ENCODE data around the gene DPYSL3. TPM values are rescaled to one million over a fixed set of nuclear protein-coding genes. Genes with fewer than 3 reads are reported as not detected.
A peak's percentile ranks its signal among the peaks of the same experiment; 100 is the strongest.

Gene DPYSL3
- total and polyA plus RNA-seq, 2 donors (not counting 3 experiments of a cell fraction or from before 2014, with no cell fraction given) = 80.3 to 146 TPM

DNA sequence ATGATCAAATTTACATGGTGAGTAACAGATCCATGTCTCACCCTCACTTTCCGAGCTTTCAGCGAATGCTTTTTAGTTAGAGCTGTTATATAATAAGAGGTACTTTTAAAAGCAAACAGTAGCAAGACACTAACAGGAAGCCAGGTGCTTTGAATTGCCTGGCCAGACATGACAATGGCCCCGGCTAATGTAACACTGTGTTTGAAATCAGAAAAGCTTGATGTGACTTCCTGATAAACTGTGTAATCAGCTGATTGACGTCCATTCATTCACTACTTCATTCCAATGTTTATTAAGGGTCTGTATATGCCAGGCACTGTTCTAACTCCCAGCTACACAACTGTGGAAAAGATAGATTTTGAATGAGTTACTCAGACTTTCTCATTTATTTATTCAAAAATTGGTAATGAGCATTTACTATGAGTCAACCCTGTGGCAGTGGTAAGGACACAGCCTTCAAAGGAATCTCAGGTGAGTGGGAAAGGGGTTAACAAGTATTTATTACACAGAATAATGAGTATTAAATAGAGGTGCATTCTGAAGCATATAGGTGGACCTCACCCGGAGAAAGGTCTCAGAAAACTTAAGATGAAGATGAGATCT lies 26.6 kb downstream of the DPYSL3 start:
- Histone ChIP-seq H3K9me1 (replicated peaks; ENCODE audit: control insufficient read depth, extremely low read depth, insufficient read depth, low read length) (no peaks in the 10 kb centered on the region), H3K9me3 (replicated peaks; ENCODE audit: control insufficient read depth, insufficient read depth, low read length) (no peaks in the 10 kb centered on the region), H3K27me3 (ENCODE audit: control insufficient read depth in 2 of 2, insufficient read depth in 2 of 2, low read length in 2 of 2) (no peaks in the 10 kb centered on the region), H3K4me1 (ENCODE audit: control insufficient read depth, extremely low read depth, insufficient read depth, low read length) (peaks cover 84% of the 10 kb centered on the region), H3K4me3 (replicated peaks in 1 of 3; ENCODE audit: insufficient read depth in 1 of 3, low read depth in 1 of 3, low read length in 3 of 3) (no peak overlapping the region), H3K9ac (replicated peaks; ENCODE audit: extremely low read depth, insufficient read depth, low read length) (peak overlapping the region; percentile 82), H3K79me2 (ENCODE audit: control insufficient read depth, insufficient read depth, low read length) (peaks cover 50% of the 10 kb centered on the region), H3K4me2 (ENCODE audit: insufficient read depth, low read length) (peak overlapping the region; percentile 2), H3K27ac (ENCODE audit: insufficient read depth, low read depth, low read length) (peak overlapping the region; percentile 98), H3K36me3 (ENCODE audit: control insufficient read depth in 2 of 2, extremely low read depth in 1 of 2, insufficient read depth in 2 of 2, low read length in 2 of 2) (no peaks in the 10 kb centered on the region), H4K20me1 (replicated peaks; ENCODE audit: control insufficient read depth, extremely low read depth, insufficient read depth, low read length) (no peaks in the 10 kb centered on the region), H2AFZ (ENCODE audit: low read depth, low read length) (no peak overlapping the region)
- TF ChIP-seq MYC (IDR thresholded peaks at IDR 0.05; ENCODE audit: low read depth, low read length) = no peak
- TF ChIP-seq JUN (IDR thresholded peaks at IDR 0.05; ENCODE audit: borderline replicate concordance, insufficient read depth, insufficient read length, low read depth) = no peak
- no peak for TF ChIP-seq GATA2 (IDR thresholded peaks at IDR 0.05; ENCODE audit: insufficient read depth, insufficient read length, low read depth, low read length)
- no peak for TF ChIP-seq POLR2AphosphoS5 (IDR thresholded peaks at IDR 0.05; ENCODE audit: insufficient read depth, low read depth, low read length)
- no peak for TF ChIP-seq EZH2 (IDR thresholded peaks at IDR 0.05; ENCODE audit: borderline replicate concordance, low read depth, low read length, severe bottlenecking)
- TF ChIP-seq, protein P1, sequence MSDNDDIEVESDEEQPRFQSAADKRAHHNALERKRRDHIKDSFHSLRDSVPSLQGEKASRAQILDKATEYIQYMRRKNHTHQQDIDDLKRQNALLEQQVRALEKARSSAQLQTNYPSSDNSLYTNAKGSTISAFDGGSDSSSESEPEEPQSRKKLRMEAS (IDR thresholded peaks at IDR 0.05; ENCODE audit: insufficient read depth, insufficient read length) = no peak
- TF ChIP-seq, protein P2, sequence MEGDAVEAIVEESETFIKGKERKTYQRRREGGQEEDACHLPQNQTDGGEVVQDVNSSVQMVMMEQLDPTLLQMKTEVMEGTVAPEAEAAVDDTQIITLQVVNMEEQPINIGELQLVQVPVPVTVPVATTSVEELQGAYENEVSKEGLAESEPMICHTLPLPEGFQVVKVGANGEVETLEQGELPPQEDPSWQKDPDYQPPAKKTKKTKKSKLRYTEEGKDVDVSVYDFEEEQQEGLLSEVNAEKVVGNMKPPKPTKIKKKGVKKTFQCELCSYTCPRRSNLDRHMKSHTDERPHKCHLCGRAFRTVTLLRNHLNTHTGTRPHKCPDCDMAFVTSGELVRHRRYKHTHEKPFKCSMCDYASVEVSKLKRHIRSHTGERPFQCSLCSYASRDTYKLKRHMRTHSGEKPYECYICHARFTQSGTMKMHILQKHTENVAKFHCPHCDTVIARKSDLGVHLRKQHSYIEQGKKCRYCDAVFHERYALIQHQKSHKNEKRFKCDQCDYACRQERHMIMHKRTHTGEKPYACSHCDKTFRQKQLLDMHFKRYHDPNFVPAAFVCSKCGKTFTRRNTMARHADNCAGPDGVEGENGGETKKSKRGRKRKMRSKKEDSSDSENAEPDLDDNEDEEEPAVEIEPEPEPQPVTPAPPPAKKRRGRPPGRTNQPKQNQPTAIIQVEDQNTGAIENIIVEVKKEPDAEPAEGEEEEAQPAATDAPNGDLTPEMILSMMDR (IDR thresholded peaks at IDR 0.05; ENCODE audit: extremely low read depth in 1 of 2, insufficient read depth in 1 of 2, low read depth in 1 of 2, low read length in 2 of 2) = no peak
- no peak for TF ChIP-seq FOS (IDR thresholded peaks at IDR 0.05; ENCODE audit: borderline replicate concordance, insufficient read depth, low read length)
- no peak for TF ChIP-seq POLR2A (IDR thresholded peaks at IDR 0.05; ENCODE audit: low read depth, low read length)
- CTCF ChIA-PET = interaction anchor here (1.0 to 4.6 kb wide), 11 partner anchors 14 to 95 kb away, joined by 3 to 23 read pairs (median 10); partner anchors contain the start of gene DPYSL3
- intact Hi-C loops (cut with micrococcal nuclease) = loop anchor here (10.0 kb wide), 1 partner anchor 902 kb away; the partner anchor contains the start of gene FBXO38
- FAIRE-seq = no peak
- dilution Hi-C loops (cut with MboI; ENCODE audit: extremely low pct_ligation_motif_present, low sequenced_read_pairs) = no loop called here
- no TSS peak for BruUV-seq (replicated peaks)
- peak; percentile 55 for DNase-seq (ENCODE audit: low read depth, low spot score)
- POLR2A ChIA-PET = no interaction called here
